Tibial artery (tissue), 4 donors: ENCODE measurements around the gene LMF1.
A peak's percentile ranks its signal among the peaks of the same experiment; 100 is the strongest.

ENCODE experiments used
- DNase-seq, 2 donors: peaks; one replicate each; pipeline ENCODE4 v3.0.0-alpha.2; 2019
- H3K27ac ChIP-seq, 2 donors: fragments of 200-600 bp; sonication (generic) in 1 of 2; 1 replicate in 1 of 2; 2 replicates in 1 of 2; pipeline ENCODE4 v1.5.1; 2018 to 2019; ENCODE audit warnings: mild to moderate bottlenecking in 1 of 2
- H3K27me3 ChIP-seq, 2 donors: fragments of 200-600 bp; sonication (generic) in 1 of 2; one replicate each; pipeline versions ENCODE4 v1.5.1 to v1.6.0; 2016 to 2019
- H3K36me3 ChIP-seq, 3 donors: fragments of 200-600 bp; sonication (generic) in 2 of 3; one replicate each; pipeline ENCODE4 v1.5.1; 2016 to 2019; ENCODE audit warnings: mild to moderate bottlenecking in 2 of 3
- H3K4me1 ChIP-seq, 4 donors: fragments of 200-600 bp; sonication (generic) in 2 of 4; 1 replicate in 3 of 4; 2 replicates in 1 of 4; pipeline ENCODE4 v1.5.1; 2016 to 2019
- H3K4me3 ChIP-seq, 2 donors: fragments of 200-600 bp; sonication (generic) in 1 of 2; 1 replicate in 1 of 2; 2 replicates in 1 of 2; pipeline ENCODE4 v1.5.1; 2018 to 2019; ENCODE audit warnings: mild to moderate bottlenecking in 2 of 2
- H3K9me3 ChIP-seq, 3 donors: fragments of 200-600 bp; sonication (generic) in 1 of 3; one replicate each; pipeline ENCODE4 v1.5.1; 2016 to 2019
- intact Hi-C: fragments of 100-400 bp; cut with DNase I; formaldehyde crosslinking; loops from one replicate; pipeline ENCODE4 v1.15.0; 2023; ENCODE audit warnings: low total_unique reads
- TF ChIP-seq, protein P1 (sequence below), 2 experiments: fragments of 200-600 bp in 1 of 2; fragments of 450-650 bp in 1 of 2; IDR thresholded peaks; one replicate each; pipeline ENCODE4 v1.5.1; 2017 to 2019; ENCODE audit warnings: antibody characterized with exemption in 2 of 2, mild to moderate bottlenecking in 1 of 2, moderate library complexity in 1 of 2

LMF1 gene

DNA sequence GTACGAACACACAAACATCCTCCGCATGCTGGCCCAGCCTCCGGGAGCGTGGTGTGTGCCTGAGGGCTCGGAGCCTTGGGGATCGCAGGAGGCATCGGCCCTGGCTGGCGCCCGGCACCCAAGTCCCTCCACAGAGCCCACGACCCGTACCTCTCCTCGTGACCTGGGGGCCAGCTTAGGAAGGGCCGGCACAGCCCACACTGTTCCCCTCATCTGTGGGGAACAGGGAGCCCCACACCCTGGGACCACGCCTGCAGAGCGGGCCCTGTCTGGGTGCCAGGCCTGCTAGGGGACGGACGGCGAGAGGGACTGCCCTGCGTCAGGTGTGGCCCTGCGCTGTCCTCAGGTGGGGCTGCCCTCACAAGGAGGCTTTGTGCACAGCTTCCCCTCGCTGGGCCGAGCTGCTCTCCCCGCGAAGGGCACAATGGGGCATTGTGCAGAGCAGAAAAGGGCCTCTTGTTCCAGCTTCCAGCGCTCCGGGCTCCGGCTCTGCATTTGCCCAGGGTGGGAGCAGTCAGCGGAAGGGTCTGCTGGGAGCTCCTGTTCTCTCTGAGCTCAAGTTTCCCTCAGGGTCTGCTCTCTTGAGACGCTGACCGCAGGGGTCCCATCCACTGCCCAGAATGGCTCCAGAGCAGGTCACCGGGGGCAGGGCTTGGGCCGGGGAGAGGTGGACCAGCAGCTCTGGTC is 1.7 kb upstream of the LMF1 start:
- peaks cover 0 to 6% of the 10 kb centered on the region in 2 donors for H3K27me3 ChIP-seq
- no peak for DNase-seq
- TF ChIP-seq, protein P1, sequence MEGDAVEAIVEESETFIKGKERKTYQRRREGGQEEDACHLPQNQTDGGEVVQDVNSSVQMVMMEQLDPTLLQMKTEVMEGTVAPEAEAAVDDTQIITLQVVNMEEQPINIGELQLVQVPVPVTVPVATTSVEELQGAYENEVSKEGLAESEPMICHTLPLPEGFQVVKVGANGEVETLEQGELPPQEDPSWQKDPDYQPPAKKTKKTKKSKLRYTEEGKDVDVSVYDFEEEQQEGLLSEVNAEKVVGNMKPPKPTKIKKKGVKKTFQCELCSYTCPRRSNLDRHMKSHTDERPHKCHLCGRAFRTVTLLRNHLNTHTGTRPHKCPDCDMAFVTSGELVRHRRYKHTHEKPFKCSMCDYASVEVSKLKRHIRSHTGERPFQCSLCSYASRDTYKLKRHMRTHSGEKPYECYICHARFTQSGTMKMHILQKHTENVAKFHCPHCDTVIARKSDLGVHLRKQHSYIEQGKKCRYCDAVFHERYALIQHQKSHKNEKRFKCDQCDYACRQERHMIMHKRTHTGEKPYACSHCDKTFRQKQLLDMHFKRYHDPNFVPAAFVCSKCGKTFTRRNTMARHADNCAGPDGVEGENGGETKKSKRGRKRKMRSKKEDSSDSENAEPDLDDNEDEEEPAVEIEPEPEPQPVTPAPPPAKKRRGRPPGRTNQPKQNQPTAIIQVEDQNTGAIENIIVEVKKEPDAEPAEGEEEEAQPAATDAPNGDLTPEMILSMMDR (IDR thresholded peaks at IDR 0.05): no peak
- H3K36me3 ChIP-seq: peaks cover 1 to 10% (median 2%) of the 10 kb centered on the region in 3 donors
- H3K4me3 ChIP-seq: no peak overlapping the region
- peaks cover 4 to 45% (median 27%) of the 10 kb centered on the region in 4 donors for H3K4me1 ChIP-seq
- H3K9me3 ChIP-seq: no peaks in the 10 kb centered on the region
- no peak overlapping the region for H3K27ac ChIP-seq
- intact Hi-C loops: no loop called here

DNA sequence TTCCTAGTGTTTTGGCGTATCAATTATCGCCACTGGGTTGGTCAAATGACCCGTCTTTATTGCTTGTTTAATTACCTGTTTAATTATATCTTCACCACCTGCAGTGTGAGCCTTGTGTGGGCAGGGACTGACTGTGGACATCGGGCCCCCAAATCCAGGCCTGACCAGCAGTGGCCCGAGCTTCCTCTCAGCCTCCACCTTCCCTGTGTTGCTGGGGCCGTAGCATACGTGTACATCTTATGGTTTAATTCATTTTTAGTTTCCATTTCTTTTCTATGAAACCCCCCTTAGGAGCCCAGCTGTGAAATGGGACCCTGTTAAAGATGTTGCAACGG is 1.2 kb upstream of the LMF1 start:
- no peak for DNase-seq
- Histone ChIP-seq H3K4me3 (no peak overlapping the region), H3K27ac (no peak overlapping the region), H3K27me3 (peaks cover 0 to 4% of the 10 kb centered on the region in 2 donors), H3K9me3 (no peaks in the 10 kb centered on the region), H3K4me1 (peaks cover 4 to 40% (median 25%) of the 10 kb centered on the region in 4 donors), H3K36me3 (peaks cover 6 to 15% (median 7%) of the 10 kb centered on the region in 3 donors)
- intact Hi-C loops: no loop called here
- TF ChIP-seq, protein P1 (IDR thresholded peaks at IDR 0.05): no peak

DNA sequence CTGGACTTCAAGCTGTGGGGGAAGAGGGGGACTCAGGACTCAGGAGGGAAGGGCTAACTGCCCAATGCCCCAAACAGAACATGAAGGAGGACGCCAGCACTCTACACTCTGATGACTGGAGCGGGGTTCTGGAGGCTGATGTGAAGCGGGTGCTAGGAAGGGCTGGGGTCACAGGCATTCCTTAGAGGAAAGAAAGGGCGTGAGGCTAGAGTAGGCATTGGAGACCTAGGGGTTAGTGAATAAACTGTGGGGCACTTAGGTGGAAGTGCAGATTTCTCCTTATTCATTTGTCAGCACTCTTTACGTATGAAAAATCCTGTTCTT is 760 bp upstream of the LMF1 start:
- intact Hi-C loops: no loop called here
- H3K36me3 ChIP-seq: peaks cover 10 to 19% (median 11%) of the 10 kb centered on the region in 3 donors
- H3K4me1 ChIP-seq: peaks cover 4 to 36% (median 24%) of the 10 kb centered on the region in 4 donors
- peak overlapping the region; percentile 97 for H3K4me3 ChIP-seq
- peak overlapping the region; percentile 80 to 82 for H3K27ac ChIP-seq
- H3K27me3 ChIP-seq: peaks cover 0 to 4% of the 10 kb centered on the region in 2 donors
- no peaks in the 10 kb centered on the region for H3K9me3 ChIP-seq
- TF ChIP-seq, protein P1 (IDR thresholded peaks at IDR 0.05): no peak
- DNase-seq: no peak

GRCh38 chr16:970386-970765 is 408 bp downstream of the LMF1 start:
- no peak for DNase-seq

DNA sequence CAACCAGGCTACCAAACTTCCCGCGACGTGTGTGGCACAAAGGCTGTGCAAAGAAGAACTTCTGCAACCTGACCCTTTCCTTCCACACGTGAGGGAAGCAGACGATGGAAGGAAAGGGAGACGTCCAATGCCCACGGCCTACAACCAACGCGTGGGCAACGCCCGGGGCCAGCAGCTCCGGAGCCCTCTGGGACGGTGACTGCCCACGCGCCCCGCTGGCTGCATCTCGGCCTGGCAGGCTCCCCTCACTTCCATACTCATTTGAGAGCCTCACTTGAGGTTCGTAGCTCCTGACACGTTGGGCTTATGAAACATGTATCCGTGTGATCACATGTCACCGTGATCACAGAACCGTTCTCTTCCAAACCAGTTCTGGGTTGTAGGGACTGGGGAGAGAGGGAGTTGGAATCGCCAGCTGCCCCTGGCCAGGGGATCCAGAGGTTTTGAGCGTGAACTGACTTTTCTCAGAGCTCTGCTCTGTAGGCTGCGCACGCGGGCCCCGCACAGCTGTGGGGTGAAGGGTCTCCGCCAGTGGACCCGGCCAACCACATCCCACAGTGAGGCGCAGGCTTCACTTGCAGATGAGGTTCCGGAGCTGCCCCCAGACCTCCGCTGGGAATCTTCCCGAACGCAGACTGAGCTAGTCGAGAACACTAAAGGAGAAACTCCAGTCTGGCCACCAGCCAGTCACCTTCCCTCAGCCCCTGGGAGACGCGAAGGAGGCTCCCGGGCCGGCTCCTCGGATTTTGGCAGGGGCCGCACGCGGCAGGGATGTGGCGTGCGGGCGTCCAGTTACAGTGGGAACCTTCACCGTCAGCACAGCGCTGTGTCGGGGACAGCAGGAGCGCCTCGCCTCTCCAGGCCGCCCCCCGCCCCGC is 1.0 kb downstream of the LMF1 start:
- Histone ChIP-seq H3K27ac (peak overlapping the region; percentile 80 to 82), H3K27me3 (no peaks in the 10 kb centered on the region), H3K4me3 (peak overlapping the region; percentile 97), H3K9me3 (no peaks in the 10 kb centered on the region), H3K36me3 (peaks cover 20 to 35% (median 28%) of the 10 kb centered on the region in 3 donors), H3K4me1 (peaks cover 4 to 30% (median 22%) of the 10 kb centered on the region in 4 donors)
- DNase-seq: no peak
- TF ChIP-seq, protein P1 (IDR thresholded peaks at IDR 0.05): no peak
- intact Hi-C loops: no loop called here

More at GRCh38 chr16:970386-970765, 408 bp downstream of the LMF1 start:
- intact Hi-C loops: no loop called here
- Histone ChIP-seq H3K27me3 (no peaks in the 10 kb centered on the region), H3K9me3 (no peaks in the 10 kb centered on the region), H3K27ac (peak overlapping the region; percentile 80 to 82), H3K4me3 (peak overlapping the region; percentile 97), H3K4me1 (peaks cover 4 to 32% (median 22%) of the 10 kb centered on the region in 4 donors), H3K36me3 (peaks cover 20 to 30% (median 22%) of the 10 kb centered on the region in 3 donors)
- TF ChIP-seq, protein P1 (IDR thresholded peaks at IDR 0.05): no peak
